ENCODE results near the gene UBE2E1.
"Not testable (repeated sequence)": the region's sequence is repeated elsewhere in the genome, so short reads cannot be mapped to it uniquely, and the experiment has no call there.

The UBE2E1 gene

DNA sequence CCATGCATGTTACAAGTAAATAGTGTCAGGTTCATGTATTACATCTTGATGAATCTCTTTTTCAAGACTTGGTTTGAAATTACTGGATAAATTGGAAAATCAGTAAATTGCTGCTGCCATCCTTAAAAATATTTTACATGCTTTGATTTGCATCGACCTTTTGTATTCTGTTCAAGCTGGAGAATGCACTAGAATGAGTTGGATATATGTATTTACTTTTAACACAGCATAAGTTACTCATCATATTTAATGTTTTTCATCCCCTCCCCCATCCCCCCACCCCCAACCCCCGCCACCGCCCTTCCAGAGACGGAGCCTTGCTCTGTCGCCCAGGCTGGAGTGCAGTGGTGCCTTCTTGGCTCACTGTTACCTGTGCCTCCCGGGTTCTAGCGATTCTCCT lies 16.8 kb downstream of the UBE2E1 start:
- DNase-seq = no peak

- no peak for DNase-seq
Measured at GRCh38 chr3:23823620-23824019, 17.9 kb downstream of the UBE2E1 start.

DNA sequence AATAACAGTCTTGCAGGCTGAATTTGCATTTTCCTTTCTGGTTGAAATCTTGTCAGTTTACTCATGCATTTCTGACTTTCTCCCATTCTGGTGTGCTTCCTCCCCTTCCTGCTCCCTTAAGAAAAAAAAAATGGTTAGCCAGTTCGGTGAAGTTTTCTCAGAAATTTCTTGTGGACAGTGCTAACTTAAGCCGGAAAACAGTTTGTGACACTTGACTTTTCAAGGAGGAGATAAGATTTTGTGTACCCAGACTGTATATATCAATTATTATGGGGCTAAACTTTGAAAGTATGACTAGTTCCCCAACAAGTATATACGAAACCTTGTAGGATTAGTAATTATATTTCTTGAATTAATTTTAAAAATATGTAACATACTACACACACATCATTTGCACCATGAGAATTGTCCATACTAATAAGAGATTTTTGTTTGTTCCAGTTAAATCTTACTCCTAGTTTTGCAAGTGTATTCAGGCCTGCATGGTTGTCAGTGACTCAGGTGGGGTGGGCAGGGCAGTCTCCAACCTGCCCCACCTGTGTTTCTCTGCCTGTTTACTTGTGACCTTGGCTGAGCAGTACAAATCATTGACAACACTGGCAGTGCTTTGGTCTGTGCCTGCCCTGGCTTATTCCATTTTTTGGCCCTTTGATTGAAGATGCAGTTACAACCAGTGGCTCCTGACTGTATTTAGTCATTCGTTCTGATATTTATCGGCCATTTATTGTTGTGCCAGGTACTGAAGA lies 19.1 kb downstream of the UBE2E1 start:
- DNase-seq = no peak

- DNase-seq = no peak
Measured at GRCh38 chr3:23825802-23826201, 20.0 kb downstream of the UBE2E1 start.

DNA sequence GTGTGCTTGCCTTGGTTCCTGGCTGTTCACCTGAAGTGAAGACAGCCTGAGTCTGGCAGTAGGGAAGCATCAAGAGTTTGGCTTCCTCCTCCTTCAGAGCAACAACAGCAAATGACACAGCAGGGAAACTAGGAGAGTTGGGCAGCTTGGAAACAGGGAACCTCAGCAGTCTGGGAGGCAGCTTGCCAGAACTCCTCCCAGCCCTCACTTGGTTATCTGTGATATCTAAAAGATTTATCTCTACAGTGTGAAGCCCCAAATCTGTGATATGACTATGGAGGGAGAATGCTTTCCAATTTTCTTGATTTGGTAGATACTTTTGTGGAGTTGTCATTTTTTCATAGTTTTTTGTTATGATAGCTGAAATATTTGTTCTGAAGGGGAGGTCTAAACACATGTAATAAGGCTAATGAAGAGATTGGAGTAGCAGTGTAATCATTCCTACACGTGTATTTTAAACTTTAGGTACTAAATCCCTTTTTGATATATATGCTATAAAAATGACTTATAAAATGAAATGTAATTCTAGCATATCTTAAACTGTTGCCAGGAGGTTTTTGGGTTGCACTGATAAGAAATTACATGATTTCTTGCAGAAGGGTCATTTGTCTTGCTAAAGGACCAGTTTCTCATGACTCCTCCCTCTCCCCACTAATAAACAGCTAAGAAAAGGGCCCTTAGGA lies 20.8 kb downstream of the UBE2E1 start:
- no peak for DNase-seq

DNA sequence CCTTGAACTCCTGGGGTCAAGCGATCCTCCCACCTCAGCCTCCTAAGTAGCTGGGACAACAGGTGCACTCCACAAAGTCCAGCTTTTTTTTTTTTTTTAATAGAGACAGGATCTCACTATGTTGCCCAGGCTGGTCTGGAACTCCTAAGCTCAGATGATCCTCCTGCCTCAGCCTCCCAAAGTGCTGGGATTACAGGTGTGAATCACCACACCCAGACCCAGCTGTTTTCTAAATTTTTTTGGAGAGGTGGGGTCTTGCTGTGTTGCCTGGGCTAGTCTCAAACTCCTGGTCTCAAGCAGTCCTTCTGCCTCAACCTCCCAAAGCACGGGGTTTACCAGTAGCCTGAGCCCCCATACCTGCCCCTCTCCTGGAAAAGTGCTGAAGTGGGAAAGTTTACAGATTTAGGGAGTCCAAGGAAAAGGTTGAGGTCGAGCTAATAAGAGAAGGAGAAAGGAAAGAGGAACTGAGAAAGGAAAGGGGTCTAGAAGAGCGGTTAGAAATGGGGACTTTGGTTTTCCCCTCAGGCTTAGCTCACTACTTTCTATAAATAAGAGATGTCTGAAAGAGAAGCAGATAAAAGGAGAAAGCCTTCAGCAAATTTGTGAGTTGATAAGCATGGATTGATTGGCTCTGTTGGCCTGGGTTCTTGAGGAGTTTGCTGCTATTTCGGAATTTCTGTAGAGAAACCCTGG lies 23.6 kb downstream of the UBE2E1 start:
- DNase-seq = no peak

GRCh38 chr3:23830869-23831484 lies 25.2 kb downstream of the UBE2E1 start:
- no peak for DNase-seq

GRCh38 chr3:23831517-23832394 lies 26.0 kb downstream of the UBE2E1 start:
- no peak for DNase-seq

DNA sequence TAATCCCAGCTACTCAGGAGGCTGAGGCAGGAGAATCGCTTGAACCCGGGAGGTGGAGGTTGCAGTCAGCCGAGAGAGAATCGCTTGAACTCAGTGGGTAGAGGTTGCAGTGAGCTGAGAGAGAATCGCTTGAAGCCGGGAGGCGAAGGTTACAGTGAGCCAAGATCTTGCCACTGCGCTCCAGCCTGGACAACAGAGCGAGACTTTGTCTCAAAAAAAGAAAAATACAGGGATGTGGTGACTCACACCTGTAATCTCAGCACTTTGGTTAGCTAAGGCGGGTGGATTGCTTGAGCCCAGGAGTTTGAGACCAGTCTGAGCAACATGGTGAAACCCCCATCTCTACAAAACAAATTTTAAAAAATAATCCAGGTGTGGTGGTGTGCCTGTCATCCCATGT lies 26.8 kb downstream of the UBE2E1 start:
- no peak for DNase-seq

- DNase-seq = no peak
Measured at GRCh38 chr3:23834082-23834870, 28.5 kb downstream of the UBE2E1 start.

DNA sequence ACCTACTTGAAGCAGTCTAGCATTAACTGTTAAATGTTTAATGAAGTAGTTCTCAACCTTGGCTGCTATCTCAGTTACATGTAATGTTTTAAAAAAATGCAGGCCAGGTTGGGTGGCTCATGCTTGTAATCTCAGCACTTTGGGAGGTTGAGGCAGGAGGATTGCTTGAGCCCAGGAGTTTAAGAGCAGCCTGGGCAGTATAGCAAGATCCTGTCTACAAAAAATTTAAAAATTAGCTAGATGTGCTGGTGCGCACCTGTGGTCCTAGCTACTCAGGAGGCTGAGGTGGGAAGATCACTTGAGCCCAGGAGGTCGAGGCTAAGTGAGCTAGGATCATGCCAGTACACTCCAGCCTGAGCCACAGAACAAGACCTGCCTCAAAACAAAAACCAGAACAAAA lies 29.3 kb downstream of the UBE2E1 start:
- DNase-seq = no peak

DNA sequence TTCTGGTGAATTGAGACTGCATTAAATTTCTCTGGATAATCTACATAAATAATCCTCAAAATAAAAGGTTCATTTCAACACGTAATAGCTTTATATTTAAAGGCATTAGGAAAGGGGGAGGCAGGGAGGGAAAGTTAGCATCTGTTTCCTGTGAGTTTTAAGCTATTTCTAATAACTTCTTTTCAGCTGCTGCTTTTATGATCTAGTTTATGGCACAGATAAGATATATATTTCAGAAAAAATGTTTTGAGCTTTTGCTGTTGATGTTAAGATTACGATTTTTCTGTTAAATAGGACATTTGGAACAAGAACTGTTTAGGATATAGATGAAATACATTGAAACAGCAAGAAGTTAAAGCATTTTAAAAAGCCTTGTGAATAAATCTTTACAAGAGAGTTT lies 30.0 kb downstream of the UBE2E1 start:
- DNase-seq = no peak

GRCh38 chr3:23836536-23837230 lies 30.9 kb downstream of the UBE2E1 start:
- no peak for DNase-seq

- DNase-seq = no peak
Measured at GRCh38 chr3:23837286-23837685, 31.5 kb downstream of the UBE2E1 start.

DNA sequence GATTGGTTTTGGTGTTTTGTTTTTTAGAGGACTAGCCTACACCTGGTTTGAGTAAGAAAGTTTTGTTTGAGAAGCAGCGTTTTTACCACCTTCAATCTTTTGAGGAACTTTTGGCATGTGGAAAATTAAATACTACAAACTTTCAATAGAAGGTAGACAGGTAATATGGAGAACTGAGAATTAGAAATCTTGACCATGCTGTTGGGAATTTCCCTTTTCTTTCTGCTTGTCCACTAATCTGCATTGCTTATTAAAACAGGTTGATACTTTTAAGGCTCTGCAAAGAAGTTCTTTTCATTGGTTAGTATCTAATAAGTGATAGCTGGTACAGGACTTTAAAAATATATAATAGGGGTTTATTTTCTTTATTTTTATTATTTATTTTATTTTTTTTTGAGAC lies 31.9 kb downstream of the UBE2E1 start:
- no peak for DNase-seq

DNA sequence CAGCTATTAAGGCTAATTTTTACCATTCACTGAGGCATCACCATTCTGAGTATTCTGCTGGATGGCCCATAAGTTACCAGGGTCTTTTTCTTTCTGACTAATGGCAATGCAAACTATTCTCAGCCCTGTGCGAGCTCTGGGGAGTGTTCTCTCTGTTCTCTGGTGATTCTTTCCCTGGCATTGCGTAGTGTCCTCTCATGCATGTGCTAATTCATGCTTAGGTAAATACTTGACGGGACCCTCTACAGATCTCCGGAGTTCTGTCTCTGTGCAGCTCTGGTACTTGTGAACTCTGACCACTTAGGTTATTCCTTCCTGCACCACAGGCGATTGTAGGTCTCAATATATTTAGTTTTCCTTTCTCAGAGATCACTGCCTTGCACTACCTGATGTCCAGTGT lies 34.8 kb downstream of the UBE2E1 start:
- DNase-seq = no peak

- DNase-seq = no peak
Measured at GRCh38 chr3:23843869-23844268, 38.1 kb downstream of the UBE2E1 start.

GRCh38 chr3:23845326-23846216 lies 39.8 kb downstream of the UBE2E1 start:
- no peak for DNase-seq

DNA sequence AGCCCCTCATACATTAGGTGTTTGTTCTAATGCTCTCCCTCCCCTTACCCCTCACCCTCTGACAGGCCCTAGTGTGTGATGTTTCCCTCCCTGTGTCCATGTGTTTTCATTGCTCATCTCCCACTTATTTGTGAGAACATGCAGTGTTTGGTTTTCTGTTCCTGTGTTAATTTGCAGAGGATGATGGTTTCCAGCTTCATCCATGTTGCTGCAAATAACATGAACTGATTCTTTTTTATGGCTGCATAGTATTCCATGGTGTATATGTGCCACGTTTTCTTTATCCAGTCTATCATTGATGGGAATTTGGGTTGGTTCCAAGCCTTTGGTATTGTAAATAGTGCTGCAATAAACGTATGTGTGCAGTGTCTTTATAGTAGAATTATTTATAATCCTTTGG lies 43.7 kb downstream of the UBE2E1 start:
- DNase-seq = not testable (repeated sequence)

- no peak for DNase-seq
Measured at GRCh38 chr3:23856286-23856685, 50.5 kb downstream of the UBE2E1 start.

Measured in T1000 (cell line).